H1 (cell line): ENCODE measurements around the gene EPS8. TPM values are rescaled to one million over a fixed set of nuclear protein-coding genes. Genes with fewer than 3 reads are reported as not detected.

ENCODE experiments used
- CTCF ChIA-PET: fragments of 300-600 bp; sonication (Branson Sonifier 250); formaldehyde crosslinking; loops from one replicate; lab custom pipeline; 2021; ENCODE audit not compliant: partially characterized antibody; lab: Charles Lee
- POLR2A ChIA-PET: fragments of 300-600 bp; sonication (Branson Sonifier 250); formaldehyde crosslinking; loops from one replicate; lab custom pipeline; 2021; ENCODE audit warnings: inconsistent platforms; ENCODE audit not compliant: partially characterized antibody; lab: Charles Lee
- DNase-seq, 2 experiments: peaks; one replicate each; pipeline versions ENCODE4 v3.0.0 to v3.0.0-alpha.2; 2010 to 2022; ENCODE audit warnings: low spot score in 2 of 2, low read depth in 1 of 2, mixed read lengths in 1 of 2
- FAIRE-seq: peaks from 2 replicates; lab custom pipeline; 2011; peaks lifted over from hg19 to GRCh38; lab: Jason Lieb, UNC
- H2AFZ ChIP-seq: 2 replicates; pipeline ENCODE4 v1.8.1; 2012; ENCODE audit warnings: low read length, inconsistent platforms
- H2AK5ac ChIP-seq: 2 replicates; pipeline ENCODE4 v1.6.1; 2013; ENCODE audit warnings: low read depth, low read length
- H2BK120ac ChIP-seq: replicated peaks from 2 replicates; pipeline ENCODE3; 2013; ENCODE audit warnings: low read depth, low read length, inconsistent platforms
- H2BK12ac ChIP-seq: 2 replicates; pipeline ENCODE4 v1.6.1; 2013; ENCODE audit warnings: low read depth, low read length
- H2BK15ac ChIP-seq: 2 replicates; pipeline ENCODE4 v1.6.1; 2013; ENCODE audit warnings: low read length
- H2BK20ac ChIP-seq: 2 replicates; pipeline ENCODE4 v1.6.1; 2013; ENCODE audit warnings: low read length
- H2BK5ac ChIP-seq: 2 replicates; pipeline ENCODE4 v1.6.1; 2013; ENCODE audit warnings: low read depth, low read length
- H3K14ac ChIP-seq: 2 replicates; pipeline ENCODE4 v1.6.1; 2013; ENCODE audit warnings: inconsistent platforms; ENCODE audit not compliant: insufficient read length
- H3K18ac ChIP-seq: 2 replicates; pipeline ENCODE4 v1.6.1; 2013; ENCODE audit warnings: low read length; ENCODE audit errors: extremely low read depth
- H3K23ac ChIP-seq: 2 replicates; pipeline ENCODE4 v1.6.1; 2013; ENCODE audit warnings: inconsistent platforms; ENCODE audit not compliant: insufficient read length
- H3K23me2 ChIP-seq: 2 replicates; pipeline ENCODE4 v1.6.1; 2013; ENCODE audit warnings: low read depth, low read length
- H3K27ac ChIP-seq: 2 replicates; pipeline ENCODE4 v1.6.1; 2011; ENCODE audit warnings: low read depth, low read length, inconsistent platforms
- H3K27me3 ChIP-seq, 4 experiments: replicated peaks in 1 of 4; 1 replicate in 1 of 4; 2 replicates in 3 of 4; pipeline versions ENCODE4 v1.6.1 to v1.8.1; 2011 to 2013; ENCODE audit warnings: low read length in 3 of 4, mild to moderate bottlenecking in 3 of 4, inconsistent platforms in 2 of 4, mixed read lengths in 2 of 4, moderate library complexity in 1 of 4; ENCODE audit not compliant: control insufficient read depth in 3 of 4, insufficient read depth in 3 of 4; ENCODE audit errors: extremely low read depth in 1 of 4
- H3K36me3 ChIP-seq, 4 experiments: 2 replicates each; pipeline versions ENCODE4 v1.6.1 to v1.8.1; 2011 to 2013; ENCODE audit warnings: mild to moderate bottlenecking in 4 of 4, low read length in 3 of 4, moderate library complexity in 2 of 4, control low read depth in 1 of 4, inconsistent platforms in 1 of 4; ENCODE audit not compliant: insufficient read depth in 4 of 4, control insufficient read depth in 2 of 4
- H3K4ac ChIP-seq: replicated peaks from 2 replicates; pipeline ENCODE3; 2013; ENCODE audit warnings: low read length, low read depth, mixed read lengths, inconsistent platforms; ENCODE audit not compliant: insufficient read length
- H3K4me1 ChIP-seq, 4 experiments: replicated peaks in 1 of 4; 1 replicate in 1 of 4; 2 replicates in 3 of 4; pipeline versions ENCODE4 v1.6.1 to v1.8.1; 2011 to 2013; ENCODE audit warnings: low read length in 3 of 4, inconsistent platforms in 2 of 4, mixed read lengths in 1 of 4; ENCODE audit not compliant: insufficient read depth in 4 of 4, control insufficient read depth in 3 of 4
- H3K4me2 ChIP-seq, 2 experiments: 2 replicates each; pipeline versions ENCODE4 v1.6.1 to v1.8.1; 2011 to 2013; ENCODE audit warnings: low read depth in 2 of 2, low read length in 2 of 2, control low read depth in 1 of 2, inconsistent platforms in 1 of 2, mild to moderate bottlenecking in 1 of 2; ENCODE audit not compliant: insufficient read depth in 1 of 2
- H3K4me3 ChIP-seq, 4 experiments: fragments of 200-600, 300-600 bp in 1 of 4; sonication (generic), shearing (Covaris generic), sonication (Bioruptor Twin) in 1 of 4; 2 replicates each; pipeline versions ENCODE4 v1.5.1 to v1.8.1; 2011 to 2016; ENCODE audit warnings: low read length in 4 of 4, low read depth in 3 of 4, control low read depth in 2 of 4, inconsistent platforms in 2 of 4, mild to moderate bottlenecking in 2 of 4, mixed read lengths in 1 of 4, moderate library complexity in 1 of 4; ENCODE audit not compliant: insufficient read depth in 2 of 4; ENCODE audit errors: extremely low read depth in 1 of 4
- H3K56ac ChIP-seq: replicated peaks from 2 replicates; pipeline ENCODE3; 2013; ENCODE audit warnings: low read depth, mild to moderate bottlenecking, mixed read lengths, low read length, inconsistent platforms; ENCODE audit not compliant: insufficient read length
- H3K79me1 ChIP-seq: 2 replicates; pipeline ENCODE4 v1.6.1; 2013; ENCODE audit warnings: low read depth, low read length, control low read depth
- H3K79me2 ChIP-seq, 2 experiments: 2 replicates each; pipeline versions ENCODE4 v1.6.1 to v1.8.1; 2012 to 2013; ENCODE audit warnings: low read length in 2 of 2, mild to moderate bottlenecking in 2 of 2, inconsistent platforms in 1 of 2; ENCODE audit not compliant: insufficient read depth in 2 of 2, control insufficient read depth in 1 of 2
- H3K9ac ChIP-seq, 4 experiments: replicated peaks in 1 of 4; 1 replicate in 1 of 4; 2 replicates in 3 of 4; pipeline versions ENCODE4 v1.6.1 to v1.8.1; 2011 to 2013; ENCODE audit warnings: low read depth in 3 of 4, low read length in 3 of 4, control low read depth in 2 of 4, mild to moderate bottlenecking in 2 of 4, moderate library complexity in 2 of 4, inconsistent platforms in 1 of 4; ENCODE audit errors: extremely low read depth in 1 of 4
- H3K9me3 ChIP-seq, 2 experiments: 2 replicates each; pipeline versions ENCODE4 v1.6.1 to v1.8.1; 2012 to 2013; ENCODE audit warnings: mild to moderate bottlenecking in 2 of 2, moderate library complexity in 2 of 2, control low read depth in 1 of 2, inconsistent platforms in 1 of 2, low read depth in 1 of 2, low read length in 1 of 2, mixed read lengths in 1 of 2; ENCODE audit not compliant: insufficient read depth in 2 of 2
- H4K20me1 ChIP-seq, 2 experiments: replicated peaks in 1 of 2; 2 replicates each; pipeline versions ENCODE3 to v1.8.1; 2011 to 2013; ENCODE audit warnings: inconsistent platforms in 2 of 2, low read length in 2 of 2, mild to moderate bottlenecking in 1 of 2; ENCODE audit not compliant: insufficient read depth in 2 of 2, control insufficient read depth in 1 of 2
- H4K5ac ChIP-seq: 2 replicates; pipeline ENCODE4 v1.6.1; 2013; ENCODE audit warnings: low read length, low read depth, mixed read lengths, inconsistent platforms; ENCODE audit not compliant: insufficient read length
- H4K8ac ChIP-seq: 2 replicates; pipeline ENCODE4 v1.8.0; 2013; ENCODE audit warnings: mild to moderate bottlenecking, moderate library complexity, low read length, inconsistent platforms; ENCODE audit not compliant: insufficient read depth; ENCODE audit errors: extremely low read depth
- H4K91ac ChIP-seq: replicated peaks from 2 replicates; pipeline ENCODE3; 2013; ENCODE audit warnings: low read length, mixed read lengths, inconsistent platforms; ENCODE audit not compliant: insufficient read length
- EZH2 ChIP-seq: fragments of 200-600 bp; sonication (generic); IDR thresholded peaks from 2 replicates; pipeline ENCODE4 v1.7.1; 2012; ENCODE audit warnings: low read depth, mild to moderate bottlenecking, moderate library complexity, low read length, inconsistent platforms; ENCODE audit not compliant: severe bottlenecking
- MAFK ChIP-seq: IDR thresholded peaks from 2 replicates; pipeline ENCODE4 v1.6.1; 2012; ENCODE audit warnings: low read depth, mild to moderate bottlenecking, improper control_type of control experiment, low read length
- SAP30 ChIP-seq: fragments of 300-600 bp; sonication (generic); IDR thresholded peaks from 2 replicates; pipeline ENCODE4 v1.7.1; 2012; ENCODE audit warnings: low read length, moderate library complexity, mild to moderate bottlenecking, inconsistent platforms; ENCODE audit not compliant: insufficient read depth, insufficient replicate concordance
- SIN3A ChIP-seq, 2 experiments: IDR thresholded peaks in 1 of 2; conservative IDR thresholded peaks in 1 of 2; 2 replicates each; pipeline ENCODE4 v1.6.1; 2011 to 2012; ENCODE audit warnings: low read length in 2 of 2, improper control_type of control experiment in 1 of 2, low read depth in 1 of 2, mild to moderate bottlenecking in 1 of 2
- TBP ChIP-seq: IDR thresholded peaks from 2 replicates; pipeline ENCODE4 v1.6.1; 2011; ENCODE audit warnings: low read depth, low read length, improper control_type of control experiment
- WGBS, 2 experiments: shearing (Covaris generic) in 1 of 2; methylation state at CpG; one replicate each; pipeline versions ENCODE4 v1.1.6 to v1.1.7; 2013 to 2015; ENCODE audit warnings: low lambda C conversion rate in 2 of 2, mixed read lengths in 2 of 2, inconsistent platforms in 1 of 2, low coverage in 1 of 2, missing lambda C conversion rate in 1 of 2; ENCODE audit not compliant: insufficient replicate concordance in 2 of 2, insufficient coverage in 1 of 2, insufficient read length in 1 of 2; ENCODE audit errors: extremely low coverage in 1 of 2, missing lambda C conversion rate in 1 of 2; 5-methylcytosine and 5-hydroxymethylcytosine counted together
- polyA plus RNA-seq, 7 experiments: library from polyadenylated mRNA; depleted of rRNA in 3 of 7; stranded (reverse) in 5 of 7; unstranded in 2 of 7; fragments of >200 nt in 5 of 7; fragments of 200-250 nt in 2 of 7; gene quantifications; 1 replicate in 5 of 7; 2 replicates in 1 of 7; 4 replicates in 1 of 7; pipeline versions ENCODE4 v1.2.1 to v1.2.3, GENCODE V29; 2011 to 2013; ENCODE audit warnings: missing spikeins in 2 of 7, mixed read lengths in 2 of 7
- total RNA-seq: library from RNA; stranded (reverse); fragmentation: NEBNext Ultra II Directional; extraction: Animal tissue kit (Norgen Biotek cat#: 25700); gene quantifications from 2 replicates; pipeline ENCODE4 v1.2.1, GENCODE V29; 2021

Gene EPS8
- total and polyA plus RNA-seq, 2 of the 8 experiments (the other 6 are each of a cell fraction or from before 2014, with no cell fraction given) = 3.0 to 4.6 TPM

DNA sequence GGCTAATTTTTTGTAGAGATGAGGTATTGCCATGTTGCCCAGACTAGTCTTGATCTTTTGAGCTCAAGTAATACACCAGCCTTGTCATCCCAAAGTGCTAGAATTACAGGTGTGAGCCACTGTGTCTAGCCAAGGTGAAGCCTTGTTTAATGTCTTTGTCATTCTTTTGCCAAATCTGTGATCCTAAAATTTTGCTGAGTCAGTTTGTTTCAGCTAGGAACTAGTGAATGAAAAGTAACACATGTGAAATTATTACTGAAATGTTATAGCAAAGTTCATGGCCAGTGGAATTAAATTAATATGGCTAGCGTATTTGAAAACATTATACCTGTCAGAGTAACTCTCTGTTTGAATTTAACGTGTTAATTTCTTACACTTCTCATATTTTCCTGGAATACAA lies 26.5 kb upstream of the EPS8 start:
- no peak overlapping the region for H4K8ac ChIP-seq
- H3K4me2 ChIP-seq = no peak overlapping the region
- no peak overlapping the region for H3K56ac ChIP-seq
- FAIRE-seq = no peak
- DNase-seq = no peak
- no peaks in the 10 kb centered on the region for H3K79me2 ChIP-seq
- CTCF ChIA-PET = no interaction called here
- no peak overlapping the region for H2BK15ac ChIP-seq
- H2BK20ac ChIP-seq = no peak overlapping the region
- no peak overlapping the region for H3K4ac ChIP-seq
- 86% methylated on average over 2 of the region's 2 CpGs; no CpG with 5 or more reads in 1 of the 2 experiments for WGBS, 2 experiments
- no peak overlapping the region for H3K27ac ChIP-seq
- H2BK12ac ChIP-seq = no peak overlapping the region
- no peak overlapping the region for H3K9ac ChIP-seq
- H2AFZ ChIP-seq = no peak overlapping the region
- no peak overlapping the region for H3K4me3 ChIP-seq
- no peaks in the 10 kb centered on the region for H4K20me1 ChIP-seq
- H3K4me1 ChIP-seq = no peaks in the 10 kb centered on the region
- no peak overlapping the region for H3K18ac ChIP-seq
- no peaks in the 10 kb centered on the region for H3K79me1 ChIP-seq
- no peaks in the 10 kb centered on the region for H3K36me3 ChIP-seq
- H4K5ac ChIP-seq = no peak overlapping the region
- TF ChIP-seq EZH2 (no peak), SIN3A (conservative IDR thresholded peaks at IDR 0.05 in 1 of 2, IDR thresholded peaks at IDR 0.05 in 1 of 2; ENCODE audit: low read depth in 1 of 2, low read length in 2 of 2) (no peak), TBP (no peak), MAFK (peak; percentile 82; the same call in 1 of the 2 replicates), SAP30 (no peak)
- H4K91ac ChIP-seq = no peak overlapping the region
- H3K9me3 ChIP-seq = no peaks in the 10 kb centered on the region
- H2BK120ac ChIP-seq = no peak overlapping the region
- no peaks in the 10 kb centered on the region for H3K27me3 ChIP-seq
- no peak overlapping the region for H3K23ac ChIP-seq
- H2BK5ac ChIP-seq = no peak overlapping the region
- H2AK5ac ChIP-seq = no peak overlapping the region
- no peak overlapping the region for H3K14ac ChIP-seq
- no peaks in the 10 kb centered on the region for H3K23me2 ChIP-seq
- POLR2A ChIA-PET = no interaction called here
